Smooth muscle cell (in vitro differentiated cells): ENCODE results near the gene ETV4. TPM values are rescaled to one million over a fixed set of nuclear protein-coding genes. Genes with fewer than 3 reads are reported as not detected.

Source experiments
- DNase-seq: peaks from one replicate; lab custom pipeline; 2025; ENCODE audit not compliant: unreplicated experiment; lab: John Stamatoyannopoulos, UW
- H2AFZ ChIP-seq: fragments of 200-600 bp; sonication (generic); 2 replicates; pipeline ENCODE4 v1.6.0; 2016; ENCODE audit warnings: antibody characterized with exemption, low read depth, mild to moderate bottlenecking
- H3F3A ChIP-seq: fragments of 200-600 bp; sonication (generic); 2 replicates; pipeline ENCODE4 v1.6.0; 2017; ENCODE audit warnings: antibody characterized with exemption, low read depth
- H3K27ac ChIP-seq: fragments of 200-600 bp; sonication (generic); 2 replicates; pipeline ENCODE4 v1.5.1; 2016; ENCODE audit warnings: low read depth, mild to moderate bottlenecking
- H3K27me3 ChIP-seq: fragments of 200-600 bp; sonication (generic); 2 replicates; pipeline ENCODE4 v1.6.1; 2016; ENCODE audit warnings: low read depth, mild to moderate bottlenecking
- H3K36me3 ChIP-seq: fragments of 200-600 bp; sonication (generic); 2 replicates; pipeline ENCODE4 v1.5.1; 2016; ENCODE audit warnings: low read depth
- H3K4me1 ChIP-seq: fragments of 200-600 bp; sonication (generic); 2 replicates; pipeline ENCODE4 v1.5.1; 2016; ENCODE audit warnings: low read depth
- H3K4me2 ChIP-seq: fragments of 200-600 bp; sonication (generic); 2 replicates; pipeline ENCODE4 v1.6.0; 2016; ENCODE audit warnings: mild to moderate bottlenecking
- H3K4me3 ChIP-seq: fragments of 200-600 bp; sonication (generic); 2 replicates; pipeline ENCODE4 v1.5.1; 2016; ENCODE audit warnings: mild to moderate bottlenecking
- H3K79me2 ChIP-seq: fragments of 200-600 bp; sonication (generic); 2 replicates; pipeline ENCODE4 v1.6.0; 2016; ENCODE audit warnings: low read depth, mild to moderate bottlenecking
- H3K9ac ChIP-seq: fragments of 200-600 bp; sonication (generic); 2 replicates; pipeline ENCODE4 v1.6.0; 2016; ENCODE audit warnings: low read depth
- H3K9me3 ChIP-seq: fragments of 200-600 bp; sonication (generic); replicated peaks from 2 replicates; pipeline ENCODE4 v1.5.1; 2016; ENCODE audit warnings: low read depth
- H4K20me1 ChIP-seq: fragments of 200-600 bp; sonication (generic); 2 replicates; pipeline ENCODE4 v1.6.0; 2016; ENCODE audit warnings: low read depth
- CTCF ChIP-seq: fragments of 200-600 bp; sonication (generic); IDR thresholded peaks from 2 replicates; pipeline ENCODE4 v1.5.1; 2017; ENCODE audit warnings: borderline replicate concordance, mild to moderate bottlenecking, antibody characterized with exemption; ENCODE audit not compliant: insufficient read depth, poor library complexity, severe bottlenecking
- WGBS: methylation state at CpG from one replicate; pipeline ENCODE4 v1.1.7; 2016; ENCODE audit warnings: low lambda C conversion rate; 5-methylcytosine and 5-hydroxymethylcytosine counted together
- polyA plus RNA-seq: library from polyadenylated mRNA; unstranded; fragments of >200 nt; fragmentation: Nextera tagmentation; extraction: Ambion mirVana; gene quantifications from 2 replicates; pipeline ENCODE4 v1.2.1, GENCODE V29; 2016
- total RNA-seq: library from RNA; depleted of rRNA; stranded (reverse); fragments of >200 nt; gene quantifications from 2 replicates; pipeline ENCODE4 v1.2.3, GENCODE V29; 2014

Gene ETV4
- total and polyA plus RNA-seq, 2 experiments from 2014 or later, result 21.7 to 33.5 TPM

DNA sequence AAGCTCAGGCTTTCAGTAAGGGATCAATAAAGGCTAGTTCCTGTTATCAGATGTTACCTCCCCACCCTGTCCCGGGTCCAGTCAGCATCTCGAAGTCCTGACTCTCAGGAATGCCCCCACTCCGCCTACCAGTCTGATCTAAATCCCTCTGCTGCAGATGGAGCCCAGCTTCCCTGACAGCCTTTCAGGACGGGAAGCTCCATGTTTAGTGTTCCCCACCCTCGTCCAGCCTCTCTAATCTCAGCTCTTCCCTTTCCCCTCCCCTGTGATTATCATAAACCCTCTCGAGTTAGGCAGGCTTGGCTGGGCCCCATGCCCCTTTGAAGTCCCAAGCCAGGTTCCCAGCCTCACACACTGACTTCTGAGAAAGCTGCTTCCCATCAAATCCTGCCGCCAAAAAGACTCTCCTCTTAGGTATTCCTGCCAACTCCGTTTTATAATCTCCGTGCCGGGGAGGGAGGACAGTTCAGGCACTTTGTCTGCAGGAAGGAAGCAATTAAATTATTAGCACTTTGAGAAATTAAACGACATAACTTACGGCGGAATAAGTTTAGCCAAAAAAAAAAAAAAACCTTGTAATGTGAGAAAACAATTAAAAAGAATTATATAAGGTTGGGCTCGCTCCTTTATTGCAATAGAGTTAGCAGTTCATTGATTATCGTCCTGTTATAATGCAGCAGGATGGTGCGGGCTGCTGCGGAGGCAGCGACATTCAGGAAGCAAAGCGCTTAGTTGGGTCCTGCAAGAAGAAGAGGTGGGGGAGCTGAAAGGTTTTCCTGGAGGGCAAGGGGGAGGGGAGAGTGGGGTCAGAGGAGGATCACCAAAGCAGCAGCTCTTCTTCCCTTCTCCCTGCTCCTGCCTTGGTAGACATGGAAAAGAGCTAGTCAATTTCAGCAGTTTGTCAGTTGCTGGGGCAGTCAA lies 16.8 kb upstream of the ETV4 start:
- DNase-seq, result no peak
- no peak overlapping the region for H3K9ac ChIP-seq
- WGBS, result 9% methylated on average over 19 of the region's 19 CpGs
- no peaks in the 10 kb centered on the region for H3K9me3 ChIP-seq
- TF ChIP-seq CTCF, result no peak
- peak overlapping the region; percentile 43 for H2AFZ ChIP-seq
- no peaks in the 10 kb centered on the region for H3K36me3 ChIP-seq
- H3K79me2 ChIP-seq, result no peaks in the 10 kb centered on the region
- H3K4me3 ChIP-seq, result no peak overlapping the region
- no peaks in the 10 kb centered on the region for H3K27me3 ChIP-seq
- H3K4me1 ChIP-seq, result peaks cover 15% of the 10 kb centered on the region
- peak overlapping the region; percentile 79 for H3K4me2 ChIP-seq
- H3F3A ChIP-seq, result no peaks in the 10 kb centered on the region
- H4K20me1 ChIP-seq, result no peaks in the 10 kb centered on the region
- no peak overlapping the region for H3K27ac ChIP-seq

DNA sequence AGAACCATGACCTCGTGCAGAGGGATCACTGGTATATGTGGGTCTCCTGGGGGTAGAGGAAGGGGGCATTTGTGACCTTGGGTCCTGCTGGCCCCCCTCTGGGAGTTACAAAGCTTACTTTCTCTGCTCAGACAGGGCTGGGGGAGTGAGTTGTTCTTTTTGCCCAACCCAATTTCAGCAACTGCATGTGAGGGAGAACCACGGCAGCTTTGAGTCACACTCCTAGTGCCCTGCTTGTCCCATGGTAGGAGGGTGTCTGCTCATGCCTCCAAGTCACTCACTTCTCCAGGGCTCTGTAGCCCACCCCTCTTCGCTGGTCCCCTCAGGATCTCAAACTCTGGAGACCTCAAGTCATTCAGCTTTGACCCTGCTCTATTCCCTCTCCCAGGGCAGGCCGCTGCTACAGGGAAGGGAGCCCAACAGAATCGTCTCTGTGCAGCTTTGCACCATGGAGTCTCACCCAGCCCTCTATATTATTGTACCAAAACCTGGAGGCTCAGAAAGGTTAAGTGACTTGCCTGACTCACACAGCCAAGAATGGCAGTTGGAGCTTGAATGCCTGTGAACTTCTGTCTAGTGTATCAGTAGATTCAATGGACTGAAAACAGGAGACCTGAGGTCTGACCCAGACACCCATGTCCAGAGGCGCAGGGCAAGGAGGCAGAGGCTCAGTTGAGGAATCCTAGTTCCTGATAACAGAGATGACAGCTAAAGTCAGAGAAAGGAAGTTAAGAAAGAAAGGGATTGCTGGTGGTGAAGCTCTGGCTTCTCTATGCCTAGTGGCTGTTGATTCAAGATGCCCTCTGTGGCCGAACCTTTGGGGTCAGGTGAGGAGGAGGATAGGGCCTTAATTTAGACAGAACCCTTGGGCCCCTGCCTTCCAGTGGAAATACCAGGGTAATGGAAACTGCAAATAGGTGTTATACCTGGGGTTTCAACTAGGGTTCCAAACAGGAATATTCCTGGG lies 14.6 kb upstream of the ETV4 start:
- 83% methylated on average over 7 of the region's 7 CpGs for WGBS
- no peak overlapping the region for H2AFZ ChIP-seq

GRCh38 chr17:43559161-43559816 lies 13.1 kb upstream of the ETV4 start:
- Histone ChIP-seq H2AFZ (no peak overlapping the region), H4K20me1 (no peaks in the 10 kb centered on the region), H3K27me3 (no peaks in the 10 kb centered on the region), H3K4me3 (no peak overlapping the region), H3K4me2 (no peak overlapping the region), H3K4me1 (peaks cover 19% of the 10 kb centered on the region), H3K79me2 (no peaks in the 10 kb centered on the region), H3K9me3 (no peaks in the 10 kb centered on the region), H3F3A (no peaks in the 10 kb centered on the region), H3K36me3 (no peaks in the 10 kb centered on the region), H3K27ac (no peak overlapping the region), H3K9ac (no peak overlapping the region)
- 47% methylated on average over 7 of the region's 7 CpGs for WGBS
- no peak for TF ChIP-seq CTCF
- no peak for DNase-seq

More for the DNA sequence above, 14.6 kb upstream of the ETV4 start:
- Histone ChIP-seq H3K4me2 (no peak overlapping the region), H3K4me1 (peaks cover 15% of the 10 kb centered on the region), H3K4me3 (no peak overlapping the region), H3K27ac (no peak overlapping the region), H3K79me2 (no peaks in the 10 kb centered on the region), H3K9me3 (no peaks in the 10 kb centered on the region), H4K20me1 (no peaks in the 10 kb centered on the region), H3K36me3 (no peaks in the 10 kb centered on the region), H3K9ac (no peak overlapping the region), H3F3A (no peaks in the 10 kb centered on the region), H3K27me3 (no peaks in the 10 kb centered on the region)
- no peak for DNase-seq
- TF ChIP-seq CTCF, result no peak
